ENCODE measurements around the gene GIMAP1.
"Not testable (repeated sequence)": the region's sequence is repeated elsewhere in the genome, so short reads cannot be mapped to it uniquely, and the experiment has no call there.

GIMAP1 gene

DNA sequence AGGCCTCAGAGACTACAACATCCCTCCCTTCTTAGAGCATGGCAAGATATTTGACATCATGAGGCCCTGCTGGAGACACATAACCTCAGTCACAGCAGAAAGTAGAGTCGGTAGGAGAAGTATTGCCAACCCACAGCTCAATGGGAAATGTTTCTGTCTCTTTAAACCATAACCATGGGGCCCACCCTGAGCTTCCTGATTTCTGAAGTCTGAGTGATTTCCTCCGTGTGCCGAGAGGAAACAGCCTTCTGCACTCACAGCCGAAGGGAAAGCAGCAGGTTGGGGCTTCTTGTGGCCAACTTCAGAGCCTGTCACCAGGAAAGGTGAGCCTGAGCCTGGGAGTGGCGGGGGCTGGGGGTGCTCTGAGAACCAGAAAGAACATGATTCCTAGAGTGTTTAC, at the start of gene GIMAP1:
GIMAP1 (plus strand) TSS at position 246 of the 400 bp plus-strand sequence. CDS start 2,435 bp downstream, outside the sequence.
- DNase-seq (ENCODE audit: low read depth) = peak; percentile 43

GRCh38 chr7:150668472-150668911, 47.9 kb upstream of the GIMAP1 start:
- peak; percentile 34 for DNase-seq (ENCODE audit: low read depth)

GRCh38 chr7:150668977-150669376, 47.4 kb upstream of the GIMAP1 start:
- no peak for DNase-seq (ENCODE audit: low read depth)

- not testable (repeated sequence) for DNase-seq (ENCODE audit: low read depth)
These were observed 44.4 kb upstream of the GIMAP1 start for GRCh38 chr7:150671798-150672585.

DNA sequence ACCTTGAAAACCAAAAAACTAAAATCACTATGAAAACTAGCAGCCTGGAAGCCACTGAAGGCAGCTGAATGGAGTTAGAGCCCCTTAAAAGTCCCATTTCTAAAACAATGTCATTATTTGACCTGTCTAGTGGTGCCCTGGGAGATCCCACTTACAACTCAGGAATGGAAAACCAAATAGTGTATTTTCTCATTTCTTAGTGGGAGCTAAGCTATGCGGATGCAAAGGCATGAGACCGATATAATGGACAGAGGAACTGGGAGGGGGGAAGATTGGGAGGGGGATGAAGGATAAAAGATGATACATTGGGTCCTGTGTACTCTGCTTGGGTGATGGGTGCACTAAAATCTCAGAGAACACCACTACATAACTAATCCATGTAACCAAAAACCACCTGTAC, 40.7 kb upstream of the GIMAP1 start:
- no peak for DNase-seq (ENCODE audit: low read depth)

DNA sequence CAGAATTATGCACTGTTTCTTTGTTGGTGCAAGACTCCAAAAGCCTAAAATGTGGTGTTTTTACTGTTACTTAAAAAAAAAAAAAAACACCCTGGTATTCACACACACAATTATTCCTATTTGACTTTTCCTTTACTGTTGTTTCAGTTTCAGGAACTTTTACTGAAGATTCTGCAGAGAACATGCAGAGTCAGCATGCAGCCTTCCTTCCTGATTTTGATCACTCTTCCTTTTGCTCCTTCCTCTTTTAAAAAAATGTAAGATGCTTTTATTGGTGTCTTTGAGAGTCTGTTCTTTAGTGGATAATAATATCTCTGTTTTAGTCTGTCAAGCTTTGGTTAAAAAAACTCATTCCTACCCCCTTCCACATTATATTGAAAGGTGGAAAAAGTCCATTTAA, 40.1 kb upstream of the GIMAP1 start:
- DNase-seq (ENCODE audit: low read depth) = not testable (repeated sequence)

DNA sequence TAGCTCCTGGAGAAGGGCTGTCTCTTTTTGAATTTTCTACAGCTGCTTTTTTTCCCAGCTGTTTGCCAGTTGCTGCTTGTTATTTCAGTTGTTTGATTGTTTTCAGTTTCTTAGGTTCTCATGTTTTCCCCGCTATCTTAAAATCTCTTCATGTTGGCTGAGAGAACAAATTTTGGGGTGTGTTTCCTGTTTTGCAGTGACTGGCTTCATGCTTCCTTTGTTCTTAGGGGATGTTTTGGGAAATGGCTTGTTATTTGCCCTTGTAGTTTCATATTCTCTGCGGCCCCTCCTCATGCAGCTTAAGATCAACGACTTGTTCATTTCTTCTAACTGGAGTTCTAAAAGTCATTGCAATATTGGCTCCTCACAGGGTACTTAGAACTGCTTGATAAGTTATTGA, 39.6 kb upstream of the GIMAP1 start:
- peak; percentile 13 for DNase-seq (ENCODE audit: low read depth)

- DNase-seq (ENCODE audit: low read depth) = not testable (repeated sequence)
These were observed 37.8 kb upstream of the GIMAP1 start for GRCh38 chr7:150678601-150679000.

DNA sequence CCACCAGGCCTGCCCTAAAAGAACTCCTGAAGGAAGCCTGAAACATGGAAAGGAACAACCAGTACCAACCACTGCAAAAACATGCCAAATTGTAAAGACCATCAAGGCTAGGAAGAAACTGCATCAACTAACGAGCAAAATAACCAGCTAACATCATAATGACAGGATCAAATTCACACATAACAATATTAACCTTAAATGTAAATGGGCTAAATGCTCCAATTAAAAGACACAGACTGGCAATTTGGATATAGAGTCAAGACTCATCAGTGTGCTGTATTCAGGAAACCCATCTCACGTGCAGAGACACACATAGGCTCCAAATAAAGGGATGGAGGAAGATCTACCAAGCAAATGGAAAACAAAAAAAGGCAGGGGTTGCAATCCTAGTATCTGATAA, 36.0 kb upstream of the GIMAP1 start:
- not testable (repeated sequence) for DNase-seq (ENCODE audit: low read depth)

DNA sequence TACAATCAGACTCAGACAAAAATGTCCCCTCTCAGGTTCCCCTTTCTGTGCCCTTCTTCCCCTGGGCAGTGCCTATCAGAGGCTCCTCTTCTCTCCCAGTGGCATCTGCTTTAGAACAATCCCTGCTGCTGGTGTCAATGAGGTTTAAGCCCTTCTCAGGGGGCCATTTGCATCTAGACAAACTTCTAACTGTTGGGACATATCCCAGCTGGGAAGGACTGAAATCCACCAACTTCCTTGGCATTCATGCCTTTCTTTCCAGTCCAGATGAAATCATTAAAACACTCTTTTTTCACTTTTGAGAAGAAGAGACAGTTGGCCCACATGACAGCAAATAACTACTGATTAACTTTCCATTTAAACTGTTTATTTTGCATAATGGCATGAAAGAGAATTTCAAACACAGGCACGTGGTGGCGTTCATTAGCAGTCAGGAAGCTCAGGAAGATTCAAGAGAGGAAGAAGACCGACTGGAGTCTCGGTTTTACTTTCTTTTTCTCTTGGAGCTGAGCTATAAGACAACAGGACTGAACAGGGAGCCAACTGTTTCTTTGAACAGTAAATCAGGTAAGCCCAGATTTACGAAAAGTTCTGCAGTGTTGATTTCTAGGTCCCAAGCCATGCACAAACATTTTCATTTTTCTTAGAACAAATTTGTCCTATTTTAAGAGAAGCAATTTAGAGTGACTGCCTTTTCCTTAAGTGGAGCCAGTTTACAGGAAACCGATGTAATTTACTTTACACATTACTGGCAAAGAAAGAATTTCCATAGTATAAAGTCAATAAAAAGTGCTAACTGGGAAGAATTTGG, 31.0 kb upstream of the GIMAP1 start, which contains the start of gene GIMAP2:
GIMAP2 (plus strand) TSS at position 488 of the 811 bp plus-strand sequence. CDS start 1,354 bp downstream, outside the sequence.
- no peak for DNase-seq (ENCODE audit: low read depth)

DNA sequence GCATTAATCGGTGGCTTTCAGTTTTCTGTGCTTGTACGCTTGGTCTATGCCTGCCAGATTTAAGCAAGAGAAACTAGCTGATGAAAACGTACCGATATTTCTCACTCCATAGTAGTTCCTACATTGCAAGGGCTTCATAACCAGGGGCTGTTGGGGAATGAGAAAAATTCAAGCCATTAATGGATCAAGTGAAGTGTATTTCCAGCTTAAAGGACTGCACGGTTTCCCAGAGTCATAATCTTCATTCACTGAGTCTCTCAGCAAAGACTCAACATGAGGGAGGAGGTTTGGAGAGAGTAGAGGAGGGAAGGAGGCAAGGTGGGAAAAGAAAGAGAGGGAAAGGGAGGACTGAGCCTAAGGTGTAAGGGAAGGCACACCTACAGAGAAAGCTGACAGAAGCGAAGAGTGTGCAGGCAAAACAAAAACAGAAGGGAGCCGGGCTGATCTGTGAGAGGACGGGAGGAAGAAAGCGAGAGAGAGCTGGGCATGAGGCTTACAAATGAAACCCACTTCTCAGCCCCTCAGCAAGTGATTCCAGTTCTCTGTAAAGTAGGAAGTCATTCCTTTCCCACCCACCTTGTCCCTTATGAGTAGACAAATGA, 30.3 kb upstream of the GIMAP1 start:
- DNase-seq (ENCODE audit: low read depth) = no peak

- no peak for DNase-seq (ENCODE audit: low read depth)
These were observed 27.8 kb upstream of the GIMAP1 start for GRCh38 chr7:150688630-150689029.

- DNase-seq (ENCODE audit: low read depth) = no peak
These were observed 20.8 kb upstream of the GIMAP1 start for GRCh38 chr7:150695654-150696053.

GRCh38 chr7:150703209-150703608, 13.2 kb upstream of the GIMAP1 start:
- DNase-seq (ENCODE audit: low read depth) = no peak

GRCh38 chr7:150715293-150715692, 1.1 kb upstream of the GIMAP1 start:
- no peak for DNase-seq (ENCODE audit: low read depth)

- DNase-seq (ENCODE audit: low read depth) = no peak
These were observed 675 bp upstream of the GIMAP1 start for GRCh38 chr7:150715738-150716137.

- no peak for DNase-seq (ENCODE audit: low read depth)
These were observed 526 bp downstream of the GIMAP1 start for GRCh38 chr7:150716939-150717338.

DNA sequence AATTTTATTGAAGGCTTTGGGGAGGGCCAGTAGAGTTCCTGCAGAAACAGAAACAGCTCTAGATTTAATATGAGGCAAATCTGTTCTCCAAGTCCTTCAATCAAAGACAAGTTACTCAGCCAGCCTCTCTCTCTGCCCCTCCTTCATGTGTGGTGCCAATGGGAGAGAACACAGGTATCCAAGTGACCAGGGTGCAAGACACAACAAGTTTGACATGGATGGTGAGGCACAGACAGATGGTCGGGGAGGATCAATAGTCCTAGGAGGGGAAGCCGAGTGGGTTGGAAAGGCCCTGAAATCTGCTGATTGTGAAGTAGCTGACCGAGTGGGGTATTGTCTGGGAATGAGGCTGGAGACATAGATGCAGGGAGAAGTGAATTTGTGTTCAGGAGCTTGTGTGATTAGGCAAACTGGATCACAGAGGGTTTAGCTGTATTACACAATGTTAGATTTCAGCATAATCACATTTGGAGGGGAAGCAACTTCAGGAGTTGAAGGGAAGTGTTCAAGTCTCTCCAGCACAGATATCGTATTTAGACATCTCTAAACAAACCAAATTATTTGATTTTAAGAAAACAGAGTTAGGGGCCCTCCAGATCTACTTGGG, 1.5 kb downstream of the GIMAP1 start:
- DNase-seq (ENCODE audit: low read depth) = no peak

GRCh38 chr7:150719436-150719835, 3.0 kb downstream of the GIMAP1 start:
- DNase-seq (ENCODE audit: low read depth) = no peak

DNA sequence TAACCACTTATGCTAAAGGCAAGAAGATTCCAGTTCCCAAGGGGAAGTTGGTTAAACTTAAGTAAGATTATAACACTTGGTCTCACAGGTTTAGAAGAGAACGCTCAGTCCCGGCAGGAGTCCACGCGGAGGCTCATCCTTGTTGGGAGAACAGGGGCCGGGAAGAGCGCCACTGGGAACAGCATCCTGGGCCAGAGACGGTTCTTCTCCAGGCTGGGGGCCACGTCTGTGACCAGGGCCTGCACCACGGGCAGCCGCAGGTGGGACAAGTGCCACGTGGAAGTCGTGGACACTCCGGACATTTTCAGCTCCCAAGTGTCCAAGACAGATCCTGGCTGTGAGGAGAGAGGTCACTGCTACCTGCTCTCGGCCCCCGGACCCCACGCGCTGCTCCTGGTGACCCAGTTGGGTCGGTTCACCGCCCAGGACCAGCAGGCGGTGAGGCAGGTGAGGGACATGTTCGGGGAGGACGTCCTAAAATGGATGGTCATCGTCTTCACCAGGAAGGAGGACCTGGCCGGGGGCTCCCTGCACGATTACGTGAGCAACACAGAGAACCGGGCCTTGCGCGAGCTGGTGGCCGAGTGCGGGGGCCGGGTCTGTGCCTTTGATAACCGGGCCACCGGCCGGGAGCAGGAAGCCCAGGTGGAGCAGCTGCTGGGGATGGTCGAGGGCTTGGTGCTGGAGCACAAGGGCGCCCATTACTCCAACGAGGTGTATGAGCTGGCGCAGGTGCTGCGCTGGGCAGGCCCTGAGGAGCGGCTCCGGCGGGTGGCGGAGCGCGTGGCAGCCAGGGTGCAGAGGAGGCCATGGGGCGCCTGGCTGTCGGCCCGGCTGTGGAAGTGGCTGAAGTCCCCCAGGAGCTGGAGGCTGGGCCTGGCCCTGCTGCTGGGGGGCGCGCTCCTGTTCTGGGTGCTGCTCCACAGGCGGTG, 3.8 kb downstream of the GIMAP1 start:
- DNase-seq (ENCODE audit: low read depth) = no peak

DNA sequence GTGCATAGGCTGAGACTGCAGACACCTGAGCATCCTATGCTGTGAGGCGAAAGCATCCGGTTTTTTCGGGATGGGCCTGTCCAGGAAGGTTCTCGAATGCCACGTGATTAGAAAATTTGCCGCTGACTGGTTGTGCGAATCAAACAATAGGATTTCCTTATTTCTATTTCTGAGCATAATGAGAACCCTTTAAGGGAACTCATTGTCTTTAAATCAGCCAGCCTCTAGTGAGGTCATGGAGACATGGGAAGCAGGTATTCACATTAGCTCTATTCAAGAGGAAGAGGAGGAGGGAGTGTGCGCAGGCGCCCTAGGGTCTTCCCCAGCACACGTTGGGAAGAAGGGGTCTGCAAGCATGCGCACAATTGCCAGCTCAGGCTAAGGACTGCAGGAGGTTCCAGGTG, 5.6 kb downstream of the GIMAP1 start:
- no peak for DNase-seq (ENCODE audit: low read depth)
